Testis (tissue), 3 donors: ENCODE measurements around the gene CKAP4. TPM values are rescaled to one million over a fixed set of nuclear protein-coding genes. Genes with fewer than 3 reads are reported as not detected.

Experiments used
- DNase-seq: peaks from one replicate; pipeline ENCODE4 v3.0.0-alpha.2; 2019
- H3K27ac ChIP-seq, 2 donors: fragments of 200-600 bp; sonication (generic); one replicate each; pipeline ENCODE4 v1.5.1; 2019
- H3K27me3 ChIP-seq: fragments of 200-600 bp; sonication (generic); one replicate; pipeline ENCODE4 v1.5.1; 2019
- H3K36me3 ChIP-seq: fragments of 200-600 bp; sonication (generic); one replicate; pipeline ENCODE4 v1.5.1; 2017; ENCODE audit warnings: low read depth; ENCODE audit errors: missing control alignments
- H3K4me1 ChIP-seq: fragments of 200-600 bp; sonication (generic); one replicate; pipeline ENCODE4 v1.5.1; 2019
- H3K4me3 ChIP-seq, 2 donors: fragments of 200-600 bp; sonication (generic); one replicate each; pipeline ENCODE4 v1.5.1; 2017 to 2019
- H3K9me3 ChIP-seq: fragments of 200-600 bp; sonication (generic); one replicate; pipeline ENCODE4 v1.5.1; 2017
- CTCF ChIP-seq, 3 experiments: fragments of 450-650 bp in 2 of 3; fragments of 200-600 bp in 1 of 3; sonication (generic) in 1 of 3; IDR thresholded peaks; one replicate each; pipeline ENCODE4 v1.5.1; 2016 to 2019; ENCODE audit warnings: antibody characterized with exemption in 3 of 3, mild to moderate bottlenecking in 2 of 3, moderate library complexity in 1 of 3
- POLR2A ChIP-seq: fragments of 450-650 bp; IDR thresholded peaks from one replicate; pipeline ENCODE4 v1.6.1; 2017; ENCODE audit warnings: antibody characterized with exemption, mild to moderate bottlenecking, moderate library complexity
- WGBS, 2 donors: methylation state at CpG; one replicate each; pipeline ENCODE4 v1.1.5; 2018; 5-methylcytosine and 5-hydroxymethylcytosine counted together
- intact Hi-C: fragments of 100-400 bp; cut with DNase I; formaldehyde crosslinking; loops from one replicate; pipeline ENCODE4 v1.15.1; 2023; ENCODE audit warnings: low total_unique reads
- polyA plus RNA-seq: library from polyadenylated mRNA; stranded (reverse); fragments of 350-450 nt; fragmentation: Illumina TruSeq; extraction: RNeasy Lipid Tissue Mini Kit (QIAGEN cat#74804); gene quantifications from one replicate; pipeline ENCODE4 v1.2.3, GENCODE V29; 2014; ENCODE audit warnings: low read depth, low replicate concordance; ENCODE audit not compliant: insufficient read depth
- total RNA-seq, 2 donors: library from RNA; depleted of rRNA; stranded (reverse); fragments of >200 nt; gene quantifications; one replicate each; pipeline ENCODE4 v1.2.3, GENCODE V29; 2016

CKAP4 gene
- total and polyA plus RNA-seq, 3 donors from 2014 or later = 26.8 to 31.3 (median 31.2) TPM

- H3K4me1 ChIP-seq = no peaks in the 10 kb centered on the region
- H3K27me3 ChIP-seq = no peaks in the 10 kb centered on the region
- intact Hi-C loops = no loop called here
- 92 to 93% methylated on average over 4 of the region's 4 CpGs for WGBS, 2 donors
- no peak overlapping the region for H3K4me3 ChIP-seq
- TF ChIP-seq CTCF (IDR thresholded peaks at IDR 0.05) = no peak
- TF ChIP-seq POLR2A = no peak
- no peak overlapping the region for H3K27ac ChIP-seq
- DNase-seq = no peak
- H3K9me3 ChIP-seq = no peaks in the 10 kb centered on the region
- H3K36me3 ChIP-seq = no peaks in the 10 kb centered on the region
Observed at GRCh38 chr12:106281804-106282203, 34.0 kb upstream of the CKAP4 start.

- intact Hi-C loops = no loop called here
- 83 to 88% methylated on average over 3 of the region's 3 CpGs for WGBS, 2 donors
- no peak for TF ChIP-seq POLR2A
- TF ChIP-seq CTCF (IDR thresholded peaks at IDR 0.05) = no peak
- H3K27me3 ChIP-seq = no peaks in the 10 kb centered on the region
- no peak for DNase-seq
- no peak overlapping the region for H3K4me3 ChIP-seq
- H3K4me1 ChIP-seq = no peaks in the 10 kb centered on the region
- no peaks in the 10 kb centered on the region for H3K36me3 ChIP-seq
- no peaks in the 10 kb centered on the region for H3K9me3 ChIP-seq
- H3K27ac ChIP-seq = no peak overlapping the region
Observed at GRCh38 chr12:106281056-106281782, 33.4 kb upstream of the CKAP4 start.

- H3K9me3 ChIP-seq = no peaks in the 10 kb centered on the region
- no peaks in the 10 kb centered on the region for H3K27me3 ChIP-seq
- no peaks in the 10 kb centered on the region for H3K4me1 ChIP-seq
- WGBS, 2 donors = 84 to 87% methylated on average over 4 of the region's 4 CpGs
- H3K36me3 ChIP-seq = no peaks in the 10 kb centered on the region
- intact Hi-C loops = no loop called here
- DNase-seq = no peak
- TF ChIP-seq POLR2A (no peak), CTCF (IDR thresholded peaks at IDR 0.05) (no peak)
- H3K4me3 ChIP-seq = no peak overlapping the region
- no peak overlapping the region for H3K27ac ChIP-seq
Observed at GRCh38 chr12:106280106-106280505, 32.3 kb upstream of the CKAP4 start.

- DNase-seq = no peak
- intact Hi-C loops = no loop called here
- TF ChIP-seq POLR2A = no peak
- no peak for TF ChIP-seq CTCF (IDR thresholded peaks at IDR 0.05)
- Histone ChIP-seq H3K36me3 (no peaks in the 10 kb centered on the region), H3K27ac (no peak overlapping the region), H3K27me3 (no peaks in the 10 kb centered on the region), H3K9me3 (no peaks in the 10 kb centered on the region), H3K4me3 (no peak overlapping the region), H3K4me1 (no peaks in the 10 kb centered on the region)
- 88 to 94% methylated on average over 4 of the region's 4 CpGs for WGBS, 2 donors
Observed at GRCh38 chr12:106276032-106276740, 28.4 kb upstream of the CKAP4 start.
